ENCODE measurements around the gene P2RY6.
"Not testable (repeated sequence)": the region's sequence is repeated elsewhere in the genome, so short reads cannot be mapped to it uniquely, and the experiment has no call there.

Gene P2RY6, protein sequence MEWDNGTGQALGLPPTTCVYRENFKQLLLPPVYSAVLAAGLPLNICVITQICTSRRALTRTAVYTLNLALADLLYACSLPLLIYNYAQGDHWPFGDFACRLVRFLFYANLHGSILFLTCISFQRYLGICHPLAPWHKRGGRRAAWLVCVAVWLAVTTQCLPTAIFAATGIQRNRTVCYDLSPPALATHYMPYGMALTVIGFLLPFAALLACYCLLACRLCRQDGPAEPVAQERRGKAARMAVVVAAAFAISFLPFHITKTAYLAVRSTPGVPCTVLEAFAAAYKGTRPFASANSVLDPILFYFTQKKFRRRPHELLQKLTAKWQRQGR

DNA sequence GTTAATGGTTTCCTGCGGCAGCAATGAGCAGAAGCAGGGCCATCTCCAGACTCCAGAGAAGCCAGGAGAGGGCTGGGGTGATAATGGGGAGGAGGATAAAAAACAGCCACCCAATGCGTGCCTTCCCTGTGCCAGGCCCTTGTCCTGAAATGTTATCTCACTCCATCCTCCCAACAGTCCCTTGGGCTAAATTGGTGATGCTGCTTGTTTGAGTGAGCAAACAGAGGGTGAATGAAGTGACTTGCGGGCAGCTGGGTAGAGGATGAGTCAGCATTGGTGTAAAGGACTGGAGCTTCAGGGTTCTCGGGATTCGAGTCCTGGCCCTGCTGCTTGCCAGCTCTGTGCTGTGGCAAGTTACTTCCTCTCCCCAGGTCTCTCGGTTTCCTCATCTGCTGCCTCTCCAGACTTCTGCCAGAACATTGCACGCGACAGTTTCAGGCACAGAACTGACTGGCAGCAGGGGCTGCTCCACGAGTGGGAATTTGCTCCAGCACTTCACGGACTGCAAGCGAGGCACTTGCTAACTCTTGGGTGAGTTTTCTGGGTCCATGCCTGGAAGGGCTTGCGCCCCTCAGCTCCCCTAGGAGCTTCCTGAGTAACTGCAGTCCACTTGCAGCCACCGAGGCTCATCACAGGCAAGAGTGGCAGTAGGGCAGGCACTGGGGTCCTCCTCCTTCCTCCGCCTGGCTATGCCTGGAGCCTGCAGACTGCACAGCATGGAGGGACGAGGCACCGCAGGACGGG lies at the start of gene P2RY6:
Gene P2RY6 (plus strand): TSS at position 403 of the 744 bp plus-strand sequence. CDS start 24,181 bp downstream, outside the sequence.
- DNase-seq (ENCODE audit: low read depth in 2 of 2): no peak

DNA sequence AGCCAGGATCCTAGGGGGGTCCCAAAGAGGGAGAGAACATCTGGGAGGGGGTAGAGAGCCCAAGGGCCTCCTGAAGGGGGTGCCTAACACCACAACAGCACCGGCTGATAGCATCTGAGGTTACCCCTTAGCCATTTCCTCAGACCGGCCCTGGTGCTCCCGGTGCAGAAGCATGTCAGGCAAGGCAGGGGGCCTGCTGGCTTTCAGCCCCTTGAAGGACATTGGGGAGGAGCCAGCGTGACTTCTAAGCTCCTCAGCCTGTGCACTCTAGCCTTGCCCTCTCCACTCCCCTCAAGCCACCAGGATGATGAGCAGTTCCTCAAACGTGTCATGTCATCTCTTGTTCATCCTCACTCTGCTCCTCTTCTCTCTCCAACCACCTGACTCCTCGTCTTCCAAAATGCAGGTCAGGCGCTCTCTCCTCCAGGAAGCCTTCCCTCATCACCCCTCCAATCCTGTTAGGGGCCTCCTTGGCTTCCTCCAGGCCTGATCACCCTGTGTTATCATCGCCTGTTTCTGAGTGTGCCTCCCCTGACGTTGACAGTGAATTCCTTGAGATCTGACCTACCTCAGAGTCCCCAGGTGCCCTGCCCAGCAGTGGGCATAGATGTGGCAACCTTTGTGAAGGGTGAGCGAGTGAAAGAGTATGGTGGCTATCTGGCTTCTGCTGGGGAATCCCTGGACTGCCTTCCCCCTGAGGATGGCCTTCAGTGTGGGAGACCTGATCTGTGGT lies 48.0 kb upstream of the P2RY6 start:
- no peak for DNase-seq (ENCODE audit: low read depth in 2 of 2)

DNA sequence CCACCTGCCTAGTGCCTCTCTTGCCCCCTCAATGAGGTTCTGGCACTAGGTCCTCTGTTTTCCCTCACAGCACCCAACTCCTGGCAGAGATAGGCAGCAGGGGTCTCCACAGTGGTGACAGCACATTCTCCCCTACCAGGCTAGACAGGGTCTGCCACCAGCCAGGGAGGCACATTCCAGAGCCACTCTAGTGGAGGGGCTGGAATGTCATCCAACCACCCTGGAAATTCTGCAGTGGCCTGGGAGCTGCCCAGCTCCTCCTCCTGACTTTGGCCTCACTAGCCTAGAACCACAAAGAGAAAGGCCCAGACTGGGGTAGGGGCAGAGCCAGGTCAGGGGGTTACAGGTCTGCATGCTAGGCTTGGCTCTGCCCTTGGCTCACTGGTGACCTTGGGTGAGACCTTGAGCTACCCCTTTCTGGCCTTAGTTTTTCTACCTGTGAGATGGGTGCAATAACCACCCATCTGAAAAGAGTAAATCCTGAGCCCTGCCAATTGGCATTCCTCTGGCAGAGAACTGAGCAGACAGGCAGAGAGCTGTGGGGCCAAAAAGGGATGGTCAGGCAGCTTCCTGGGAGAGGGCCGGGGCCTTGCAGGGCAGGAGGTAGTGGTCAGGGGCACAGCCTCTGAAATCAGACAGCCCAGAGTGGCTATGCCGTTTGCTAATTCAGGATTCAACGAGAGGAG lies 47.0 kb upstream of the P2RY6 start:
- no peak for DNase-seq (ENCODE audit: low read depth in 2 of 2)

DNA sequence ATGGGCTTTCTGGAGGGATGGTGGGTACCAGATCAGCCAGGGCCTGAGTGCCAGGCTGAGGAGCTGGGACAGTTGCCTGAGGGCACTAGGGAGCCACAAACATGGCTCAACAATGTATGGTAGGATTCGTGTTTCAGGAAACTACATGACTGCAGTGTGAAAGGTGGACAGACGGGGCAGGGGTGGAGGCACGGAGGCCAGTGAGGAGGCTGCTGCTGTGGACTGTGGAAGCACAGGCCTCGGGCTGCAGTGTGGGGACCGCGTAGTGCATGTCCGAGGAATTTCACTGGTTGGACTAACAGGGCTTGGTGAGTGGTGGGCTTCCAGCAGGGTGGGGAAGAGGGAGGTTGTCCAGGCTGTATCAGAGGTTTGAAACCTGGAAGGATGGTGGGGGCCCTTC lies 46.3 kb upstream of the P2RY6 start:
- DNase-seq (ENCODE audit: low read depth in 2 of 2): no peak

DNA sequence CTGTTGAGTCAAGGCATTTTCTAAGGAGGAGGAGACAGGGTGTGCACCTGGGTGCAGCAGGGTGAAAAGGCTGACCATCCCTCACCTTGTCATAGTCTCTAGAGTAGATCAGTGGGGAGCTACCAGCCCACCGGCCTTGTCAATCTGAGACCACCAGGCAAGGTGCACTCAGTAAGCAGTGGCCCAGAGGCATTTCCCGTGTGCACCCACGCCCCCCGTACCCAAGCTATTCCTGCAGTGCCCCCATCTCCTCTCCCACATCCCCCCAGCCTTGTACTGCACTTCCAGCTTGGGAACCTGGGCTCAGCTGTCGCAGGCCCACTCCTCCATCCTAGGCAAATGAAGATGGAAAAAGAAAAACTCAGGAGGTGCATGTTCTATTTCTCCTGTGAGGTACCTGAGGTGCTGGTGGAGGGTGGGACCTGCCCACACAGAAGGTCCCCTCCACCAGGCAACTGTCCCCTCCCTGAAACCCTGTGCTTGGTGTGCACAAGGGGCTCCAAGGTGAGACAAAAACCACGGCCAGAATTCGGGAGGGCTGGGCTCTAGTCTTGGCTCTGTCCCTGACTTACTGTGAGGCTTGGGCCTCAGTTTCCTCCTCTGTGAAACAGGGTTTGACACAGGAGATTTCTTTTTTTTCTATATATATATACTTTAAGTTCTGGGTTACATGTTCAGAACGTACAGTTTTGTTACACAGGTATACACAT lies 45.7 kb upstream of the P2RY6 start:
- DNase-seq (ENCODE audit: low read depth in 2 of 2): no peak

DNA sequence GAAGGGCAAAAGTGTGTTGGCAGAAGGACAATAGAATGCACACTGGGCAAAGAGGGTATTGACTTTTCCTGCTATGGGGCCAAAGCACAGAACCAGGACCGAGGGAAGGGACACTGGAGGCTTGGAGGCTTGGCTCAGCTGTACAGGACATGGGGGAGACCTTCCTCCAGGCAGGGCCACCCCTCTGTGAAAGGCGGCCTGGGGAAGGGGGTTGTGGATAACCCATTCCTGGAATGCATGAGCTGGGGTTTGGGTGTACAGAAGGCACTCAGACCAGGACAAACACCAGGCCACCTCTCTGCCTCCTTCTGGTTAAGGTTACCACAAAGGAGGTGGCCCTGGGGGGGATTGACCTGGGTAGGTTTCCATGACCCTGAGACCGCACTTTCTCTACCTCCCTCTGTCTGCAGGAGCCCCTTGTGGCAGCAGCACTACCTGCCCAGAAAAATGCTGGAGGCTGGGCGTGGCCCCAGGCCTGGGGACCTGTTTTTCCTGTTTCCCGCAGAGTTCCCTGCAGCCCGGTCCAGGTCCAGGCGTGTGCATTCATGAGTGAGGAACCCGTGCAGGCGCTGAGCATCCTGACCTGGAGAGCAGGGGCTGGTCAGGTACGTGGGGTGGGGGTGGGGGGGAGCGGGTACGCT lies 44.4 kb upstream of the P2RY6 start:
- DNase-seq (ENCODE audit: low read depth in 2 of 2): no peak

DNA sequence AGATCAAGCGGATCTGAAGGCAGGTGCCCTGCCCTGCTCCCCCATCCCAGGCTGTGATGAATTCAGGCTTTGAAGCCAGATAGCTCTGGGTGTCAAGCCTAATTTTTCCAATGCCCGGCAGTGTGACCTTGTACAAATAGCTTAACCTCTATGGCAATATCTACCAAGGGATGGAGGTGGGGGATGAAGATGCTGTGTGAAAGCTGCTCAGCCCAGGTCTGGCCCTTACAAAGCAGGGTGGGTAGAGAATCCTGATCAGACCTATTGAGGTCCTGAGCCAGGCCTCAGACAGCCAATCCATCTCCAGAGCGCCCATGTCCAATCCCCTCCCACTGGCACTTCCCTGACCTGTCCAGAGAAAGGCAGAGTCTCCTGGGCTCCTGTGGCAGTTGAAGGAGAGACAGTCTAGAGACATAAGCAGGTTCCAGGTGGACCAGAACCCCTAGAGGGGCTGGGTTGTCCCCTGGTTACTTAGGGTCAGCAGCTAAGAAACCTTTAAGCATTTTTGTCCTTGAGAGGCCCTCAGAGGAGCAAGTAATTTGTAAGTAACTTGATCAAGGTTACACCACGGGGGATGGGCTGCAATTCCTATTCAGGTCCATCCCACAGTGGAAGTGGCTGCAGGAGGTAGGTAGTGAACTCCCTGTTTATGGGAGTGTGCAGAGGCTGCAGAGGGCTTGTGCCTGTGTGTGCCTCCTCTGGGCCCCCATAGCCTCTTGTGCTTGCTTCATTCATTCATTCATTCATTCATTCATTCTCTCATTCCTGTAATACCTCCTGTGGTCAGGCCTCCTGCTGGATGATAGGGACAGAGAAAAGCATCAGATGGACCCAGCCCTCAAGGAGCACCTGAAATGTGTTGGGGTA lies 43.6 kb upstream of the P2RY6 start:
- DNase-seq (ENCODE audit: low read depth in 2 of 2): no peak

DNA sequence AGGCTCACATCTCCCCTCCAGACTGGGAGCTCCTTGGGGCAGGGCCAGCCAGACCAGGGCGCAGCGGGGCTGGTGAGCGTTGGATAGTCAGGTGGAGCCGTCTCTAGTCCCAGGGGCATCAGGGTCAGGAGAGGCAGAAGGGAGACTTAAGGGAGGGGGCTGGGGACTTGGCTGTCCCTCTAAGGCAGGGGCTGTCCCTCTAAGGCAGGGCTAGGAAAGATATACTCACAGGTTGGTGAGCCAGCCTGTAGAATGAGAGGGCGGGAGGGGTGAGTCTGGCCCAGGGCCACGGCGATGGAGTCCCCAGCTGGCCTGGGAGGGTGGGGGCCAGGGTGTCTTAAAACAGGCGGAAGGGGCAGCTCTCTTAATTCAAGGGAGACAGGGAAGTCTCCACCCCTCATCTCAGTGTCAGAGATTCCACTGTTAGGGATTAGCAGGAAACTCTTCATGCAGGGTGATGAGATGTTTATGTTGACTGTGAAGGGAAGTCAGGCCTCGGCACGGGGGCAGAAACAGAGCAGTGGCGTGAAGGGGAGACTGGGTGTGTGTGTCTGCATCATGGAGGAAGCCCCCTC lies 42.7 kb upstream of the P2RY6 start:
- no peak for DNase-seq (ENCODE audit: low read depth in 2 of 2)

DNA sequence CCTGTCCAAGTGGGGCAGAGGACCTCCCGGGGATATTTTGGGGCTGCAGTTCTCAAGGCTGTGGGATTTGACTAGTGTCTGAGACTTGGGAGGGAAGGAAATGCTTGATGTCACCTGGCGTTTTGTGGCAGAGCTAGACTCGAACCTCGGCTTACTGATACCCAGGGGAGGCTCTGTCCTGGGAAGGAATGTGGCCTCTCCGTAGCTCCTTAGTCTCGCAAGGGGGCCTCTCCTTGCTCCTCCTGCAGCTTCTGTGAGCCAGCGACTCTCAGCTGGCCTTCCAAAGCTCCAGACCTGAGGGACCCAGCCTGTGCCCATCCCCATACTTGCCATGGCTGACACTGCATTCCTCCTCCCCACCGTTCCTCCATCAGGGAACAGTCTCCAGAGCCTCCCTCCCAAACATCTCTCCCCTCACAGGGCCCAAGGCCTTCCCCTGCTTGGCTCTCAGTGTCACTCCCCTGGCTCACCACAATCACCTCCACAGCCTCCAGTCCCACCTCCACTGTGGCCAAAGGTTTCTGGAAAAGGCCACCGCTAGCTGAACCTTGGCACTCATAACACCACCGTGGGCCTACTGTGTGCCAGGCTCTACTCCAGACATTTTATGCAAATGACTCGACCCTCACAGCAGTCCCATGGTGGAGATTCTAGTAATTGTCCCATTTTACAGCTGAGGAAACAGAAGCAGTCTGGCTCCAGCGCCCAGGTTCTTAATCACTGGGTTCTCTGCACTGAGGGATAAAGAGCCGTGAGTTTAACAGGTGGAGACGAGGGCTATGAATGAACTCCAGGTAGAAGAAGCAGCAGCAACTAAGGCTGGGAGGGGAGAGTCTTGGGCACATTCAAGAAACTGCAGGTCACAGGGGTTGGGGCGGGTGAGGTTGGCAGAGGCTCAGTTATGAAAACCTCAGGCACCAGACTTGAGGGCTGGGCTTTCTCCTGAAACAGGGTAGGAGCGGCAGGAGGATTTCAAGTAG lies 42.0 kb upstream of the P2RY6 start:
- DNase-seq (ENCODE audit: low read depth in 2 of 2): no peak

DNA sequence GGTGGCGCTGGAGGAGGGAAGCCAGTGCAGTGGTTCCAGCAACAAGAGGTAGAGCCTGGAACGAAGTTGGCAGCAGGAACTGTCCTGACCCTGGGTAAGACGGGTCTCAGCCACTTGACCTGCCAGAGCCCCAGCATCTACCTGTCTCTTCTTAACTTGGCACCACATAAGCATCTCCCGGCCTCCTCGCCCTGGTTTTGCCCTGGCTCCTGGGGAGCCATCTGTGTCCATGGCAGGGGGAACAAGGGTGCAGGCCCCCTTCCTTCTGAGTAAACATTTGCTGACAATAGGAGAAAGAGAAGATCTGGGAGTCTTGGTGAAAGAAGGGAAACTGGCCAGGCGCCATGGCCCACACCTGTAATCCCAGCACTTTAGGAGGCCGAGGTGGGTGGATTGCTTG lies 41.2 kb upstream of the P2RY6 start:
- DNase-seq (ENCODE audit: low read depth in 2 of 2): no peak

DNA sequence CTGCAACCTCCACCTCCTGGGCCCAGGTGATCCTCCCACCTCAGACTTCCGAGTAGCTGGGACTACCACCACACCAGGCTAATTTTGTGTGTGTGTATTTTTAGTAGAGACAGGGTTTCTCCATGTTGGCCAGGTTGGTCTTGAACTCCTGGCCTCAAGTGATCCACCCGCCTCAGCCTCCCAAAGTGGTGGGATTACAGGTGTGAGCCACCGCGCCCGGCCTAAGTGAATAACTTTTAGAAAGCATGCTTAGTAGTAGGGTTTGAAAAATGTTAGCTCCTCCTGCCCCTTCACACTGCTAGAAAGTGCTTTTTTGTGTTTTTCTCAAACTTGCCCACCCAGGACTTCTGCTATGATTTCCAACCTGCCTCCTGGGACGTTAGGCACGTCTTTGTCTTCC lies 39.7 kb upstream of the P2RY6 start:
- DNase-seq (ENCODE audit: low read depth in 2 of 2): not testable (repeated sequence)

DNA sequence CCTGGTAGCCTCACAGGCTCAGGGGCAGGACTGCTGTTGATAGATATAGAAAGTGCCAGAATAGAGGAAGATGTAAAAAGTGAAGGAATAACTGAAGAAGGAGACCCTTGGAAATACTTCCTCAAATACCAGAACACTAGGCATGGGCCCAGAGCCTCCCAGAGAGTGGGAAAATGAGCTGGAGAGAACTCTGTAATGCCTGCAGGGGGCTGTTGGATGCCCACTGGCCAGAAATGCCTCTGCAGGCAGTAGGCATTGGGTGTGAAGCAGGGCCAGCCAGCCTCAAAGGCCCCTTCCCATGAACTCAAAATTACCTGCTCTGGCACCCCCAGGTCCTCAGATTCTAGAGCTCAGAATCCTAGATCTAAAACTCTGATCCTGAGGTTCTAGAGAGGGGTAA lies 38.9 kb upstream of the P2RY6 start:
- DNase-seq (ENCODE audit: low read depth in 2 of 2): no peak

DNA sequence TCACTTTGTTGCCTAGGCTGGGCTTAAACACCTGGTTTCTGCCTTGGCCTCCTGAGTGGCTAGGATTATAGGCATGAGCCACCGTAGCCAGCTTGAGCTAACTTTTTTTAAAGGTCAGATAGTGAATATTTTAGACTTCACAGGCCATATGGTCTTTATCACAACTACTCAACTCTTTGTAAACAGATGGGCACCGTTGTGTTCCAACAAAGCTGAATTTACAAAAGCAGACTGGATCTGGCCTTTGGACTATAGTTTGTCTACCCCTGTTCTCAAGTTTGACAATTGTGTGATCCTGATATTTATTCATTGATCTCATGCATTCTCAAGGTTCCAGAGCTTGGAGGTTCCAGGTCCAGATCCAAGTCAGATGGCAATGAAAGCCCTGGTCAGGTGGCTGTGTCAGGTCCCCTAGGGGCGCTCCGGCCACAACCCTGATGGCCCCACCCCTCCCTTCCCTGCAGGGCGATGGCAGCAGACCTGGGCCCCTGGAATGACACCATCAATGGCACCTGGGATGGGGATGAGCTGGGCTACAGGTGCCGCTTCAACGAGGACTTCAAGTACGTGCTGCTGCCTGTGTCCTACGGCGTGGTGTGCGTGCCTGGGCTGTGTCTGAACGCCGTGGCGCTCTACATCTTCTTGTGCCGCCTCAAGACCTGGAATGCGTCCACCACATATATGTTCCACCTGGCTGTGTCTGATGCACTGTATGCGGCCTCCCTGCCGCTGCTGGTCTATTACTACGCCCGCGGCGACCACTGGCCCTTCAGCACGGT lies 38.3 kb upstream of the P2RY6 start:
- DNase-seq (ENCODE audit: low read depth in 2 of 2): no peak

DNA sequence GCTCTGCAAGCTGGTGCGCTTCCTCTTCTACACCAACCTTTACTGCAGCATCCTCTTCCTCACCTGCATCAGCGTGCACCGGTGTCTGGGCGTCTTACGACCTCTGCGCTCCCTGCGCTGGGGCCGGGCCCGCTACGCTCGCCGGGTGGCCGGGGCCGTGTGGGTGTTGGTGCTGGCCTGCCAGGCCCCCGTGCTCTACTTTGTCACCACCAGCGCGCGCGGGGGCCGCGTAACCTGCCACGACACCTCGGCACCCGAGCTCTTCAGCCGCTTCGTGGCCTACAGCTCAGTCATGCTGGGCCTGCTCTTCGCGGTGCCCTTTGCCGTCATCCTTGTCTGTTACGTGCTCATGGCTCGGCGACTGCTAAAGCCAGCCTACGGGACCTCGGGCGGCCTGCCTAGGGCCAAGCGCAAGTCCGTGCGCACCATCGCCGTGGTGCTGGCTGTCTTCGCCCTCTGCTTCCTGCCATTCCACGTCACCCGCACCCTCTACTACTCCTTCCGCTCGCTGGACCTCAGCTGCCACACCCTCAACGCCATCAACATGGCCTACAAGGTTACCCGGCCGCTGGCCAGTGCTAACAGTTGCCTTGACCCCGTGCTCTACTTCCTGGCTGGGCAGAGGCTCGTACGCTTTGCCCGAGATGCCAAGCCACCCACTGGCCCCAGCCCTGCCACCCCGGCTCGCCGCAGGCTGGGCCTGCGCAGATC lies 37.5 kb upstream of the P2RY6 start:
- DNase-seq (ENCODE audit: low read depth in 2 of 2): no peak

DNA sequence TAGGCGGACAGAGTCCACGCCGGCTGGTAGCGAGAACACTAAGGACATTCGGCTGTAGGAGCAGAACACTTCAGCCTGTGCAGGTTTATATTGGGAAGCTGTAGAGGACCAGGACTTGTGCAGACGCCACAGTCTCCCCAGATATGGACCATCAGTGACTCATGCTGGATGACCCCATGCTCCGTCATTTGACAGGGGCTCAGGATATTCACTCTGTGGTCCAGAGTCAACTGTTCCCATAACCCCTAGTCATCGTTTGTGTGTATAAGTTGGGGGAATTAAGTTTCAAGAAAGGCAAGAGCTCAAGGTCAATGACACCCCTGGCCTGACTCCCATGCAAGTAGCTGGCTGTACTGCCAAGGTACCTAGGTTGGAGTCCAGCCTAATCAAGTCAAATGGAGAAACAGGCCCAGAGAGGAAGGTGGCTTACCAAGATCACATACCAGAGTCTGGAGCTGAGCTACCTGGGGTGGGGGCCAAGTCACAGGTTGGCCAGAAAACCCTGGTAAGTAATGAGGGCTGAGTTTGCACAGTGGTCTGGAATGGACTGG lies 36.8 kb upstream of the P2RY6 start:
- DNase-seq (ENCODE audit: low read depth in 2 of 2): no peak

DNA sequence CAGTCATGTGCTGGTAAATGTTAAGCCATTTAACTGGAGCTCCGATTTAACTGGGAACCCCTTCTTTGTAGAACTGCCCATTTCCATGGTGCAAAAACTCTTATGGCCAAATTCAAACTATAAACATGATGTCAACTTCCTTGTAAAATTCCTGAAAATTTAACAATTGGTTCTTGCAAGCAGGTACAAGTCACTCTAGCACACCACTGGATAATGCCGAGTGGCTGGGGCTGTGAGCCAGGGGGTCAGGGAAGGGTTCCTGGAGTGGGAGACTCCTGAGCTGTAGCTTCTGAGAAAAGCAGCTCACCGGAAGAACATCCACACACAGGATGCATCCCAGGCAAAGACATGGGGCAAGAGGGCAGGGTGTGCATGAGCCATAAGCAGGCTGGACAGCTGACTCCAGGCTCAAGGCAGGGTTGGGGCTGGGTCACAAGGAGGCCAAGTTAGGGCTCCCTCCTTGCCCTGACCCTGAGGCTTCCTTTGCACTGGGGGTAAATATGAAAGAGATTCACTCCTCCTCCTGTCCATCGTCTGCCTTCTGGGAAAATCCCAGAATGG lies 35.9 kb upstream of the P2RY6 start:
- no peak for DNase-seq (ENCODE audit: low read depth in 2 of 2)

Measured in stimulated activated CD8-positive, alpha-beta memory T cell treated with anti-CD3 and anti-CD28 coated beads, Interleukin-7, amount 100 ng/mL, for 1 hour (primary cell).